ENCODE results near the gene GNG13. TPM values are rescaled to one million over a fixed set of nuclear protein-coding genes. Genes with fewer than 3 reads are reported as not detected.
"Not testable (repeated sequence)": the region's sequence is repeated elsewhere in the genome, so short reads cannot be mapped to it uniquely, and the experiment has no call there.

GNG13 gene
- total RNA-seq, 6 experiments from 2014 or later = not detected

GRCh38 chr16:824194-824593 is 23.7 kb upstream of the GNG13 start:
- no peak overlapping the region for H3K27ac Mint-ChIP-seq
- no peak for TF ChIP-seq CTCF (IDR thresholded peaks at IDR 0.05)
- no peak for DNase-seq
- peaks cover 7% of the 10 kb centered on the region for H3K4me1 Mint-ChIP-seq (ENCODE audit: low read depth)
- peaks cover 20% of the 10 kb centered on the region for H3K27me3 Mint-ChIP-seq (ENCODE audit: insufficient read depth)
- 0 out of 2 replicates have a peak, but pooled peaks cover 4% of the 10 kb centered on the region for H3K36me3 Mint-ChIP-seq (ENCODE audit: low read depth)
- peaks cover 10% of the 10 kb centered on the region; the same call in 1 of the 2 replicates for H3K9me3 Mint-ChIP-seq
- H3K4me3 Mint-ChIP-seq = no peak overlapping the region

DNA sequence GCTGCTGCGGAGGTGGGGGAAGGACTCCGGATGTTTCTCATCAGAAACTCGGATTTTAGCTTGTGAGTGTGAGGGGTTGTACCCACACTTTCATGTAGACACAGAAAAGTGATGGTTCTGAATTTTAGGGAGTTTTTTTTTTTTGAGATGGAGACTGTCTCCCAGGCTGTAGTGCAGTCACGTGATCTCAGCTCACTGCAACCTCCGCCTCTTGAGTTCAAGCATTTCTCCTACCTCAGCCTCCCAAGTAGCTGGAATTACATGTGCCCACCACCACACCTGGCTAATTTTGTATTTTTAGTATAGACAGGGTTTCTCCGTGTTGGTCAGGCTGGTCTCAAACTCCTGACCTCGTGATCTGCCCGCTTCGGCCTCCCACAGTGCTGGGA is 22.4 kb upstream of the GNG13 start:
- H3K27ac Mint-ChIP-seq = no peak overlapping the region
- H3K9me3 Mint-ChIP-seq = peaks cover 10% of the 10 kb centered on the region; the same call in 1 of the 2 replicates
- TF ChIP-seq CTCF (IDR thresholded peaks at IDR 0.05) = no peak
- H3K4me3 Mint-ChIP-seq = no peak overlapping the region
- H3K4me1 Mint-ChIP-seq (ENCODE audit: low read depth) = peaks cover 7% of the 10 kb centered on the region
- H3K36me3 Mint-ChIP-seq (ENCODE audit: low read depth) = 0 out of 2 replicates have a peak, but pooled peaks cover 4% of the 10 kb centered on the region
- peaks cover 19% of the 10 kb centered on the region for H3K27me3 Mint-ChIP-seq (ENCODE audit: insufficient read depth)
- DNase-seq = no peak

DNA sequence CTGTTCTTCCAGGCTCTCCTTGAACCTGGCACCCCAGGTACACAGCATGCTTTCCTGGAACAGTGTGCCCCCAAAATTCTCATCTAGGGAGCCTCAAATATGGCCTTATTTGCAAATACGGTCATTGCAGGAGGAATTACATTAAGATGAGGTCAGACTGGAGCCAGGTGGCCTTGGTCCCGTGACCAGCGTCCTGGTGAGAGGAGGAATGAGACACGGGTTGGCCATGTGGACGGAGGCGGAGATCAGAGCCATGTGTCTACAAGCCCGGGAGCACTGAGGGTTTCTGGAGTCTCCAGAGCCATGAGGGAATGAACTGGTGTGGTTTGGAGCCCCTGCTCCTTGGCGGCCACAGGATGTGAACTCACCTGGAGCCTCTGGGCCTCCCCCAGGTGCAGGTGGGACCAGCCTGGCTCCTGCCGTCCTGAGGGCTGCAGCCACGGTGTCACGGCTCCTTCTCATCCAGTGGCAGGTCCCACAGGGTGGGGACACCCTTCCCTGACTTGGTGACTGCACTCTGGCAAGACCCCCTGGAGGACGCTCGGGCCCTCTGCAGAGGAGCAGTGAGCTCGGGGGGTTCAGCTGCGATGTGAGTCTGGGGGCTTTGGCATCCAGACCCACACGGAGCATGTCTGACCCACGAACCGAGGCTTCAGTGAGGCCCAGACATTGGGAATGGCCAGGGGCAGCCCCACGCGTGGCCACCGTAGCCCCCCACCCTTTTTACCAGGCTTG is 21.8 kb upstream of the GNG13 start:
- no peak for DNase-seq
- peaks cover 10% of the 10 kb centered on the region; the same call in 1 of the 2 replicates for H3K9me3 Mint-ChIP-seq
- H3K36me3 Mint-ChIP-seq (ENCODE audit: low read depth) = 0 out of 2 replicates have a peak, but pooled peaks cover 4% of the 10 kb centered on the region
- no peak overlapping the region for H3K27ac Mint-ChIP-seq
- H3K27me3 Mint-ChIP-seq (ENCODE audit: insufficient read depth) = peaks cover 17% of the 10 kb centered on the region
- H3K4me3 Mint-ChIP-seq = no peak overlapping the region
- H3K4me1 Mint-ChIP-seq (ENCODE audit: low read depth) = peaks cover 7% of the 10 kb centered on the region
- no peak for TF ChIP-seq CTCF (IDR thresholded peaks at IDR 0.05)

DNA sequence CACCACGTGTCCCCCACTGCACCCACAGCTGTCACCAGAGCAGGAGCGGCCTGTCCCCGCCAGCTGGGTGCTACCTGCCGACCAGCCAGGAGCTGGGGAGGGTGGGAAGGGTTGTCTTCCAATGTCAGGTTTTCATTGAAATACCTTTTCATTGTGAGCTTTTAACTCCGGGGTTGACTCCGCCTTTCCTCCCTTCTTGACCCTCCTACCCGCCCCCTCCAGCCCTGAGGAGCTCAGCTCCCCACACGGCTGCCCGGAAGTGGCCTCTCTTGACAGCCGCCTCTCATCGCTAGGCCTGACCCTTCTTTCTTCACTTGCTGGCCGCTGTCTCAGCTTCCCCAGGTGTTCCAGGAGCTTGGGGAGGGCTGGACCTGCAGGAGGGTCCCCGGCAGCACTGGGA is 21.2 kb upstream of the GNG13 start:
- peaks cover 17% of the 10 kb centered on the region for H3K27me3 Mint-ChIP-seq (ENCODE audit: insufficient read depth)

GRCh38 chr16:820748-821147 is 20.2 kb upstream of the GNG13 start:
- H3K4me3 Mint-ChIP-seq = no peak overlapping the region

More for the DNA sequence above, 21.2 kb upstream of the GNG13 start:
- DNase-seq = no peak
- H3K27ac Mint-ChIP-seq = no peak overlapping the region
- peaks cover 7% of the 10 kb centered on the region for H3K4me1 Mint-ChIP-seq (ENCODE audit: low read depth)
- H3K36me3 Mint-ChIP-seq (ENCODE audit: low read depth) = 0 out of 2 replicates have a peak, but pooled peaks cover 4% of the 10 kb centered on the region
- H3K9me3 Mint-ChIP-seq = peaks cover 10% of the 10 kb centered on the region; the same call in 1 of the 2 replicates
- no peak for TF ChIP-seq CTCF (IDR thresholded peaks at IDR 0.05)
- H3K4me3 Mint-ChIP-seq = no peak overlapping the region

DNA sequence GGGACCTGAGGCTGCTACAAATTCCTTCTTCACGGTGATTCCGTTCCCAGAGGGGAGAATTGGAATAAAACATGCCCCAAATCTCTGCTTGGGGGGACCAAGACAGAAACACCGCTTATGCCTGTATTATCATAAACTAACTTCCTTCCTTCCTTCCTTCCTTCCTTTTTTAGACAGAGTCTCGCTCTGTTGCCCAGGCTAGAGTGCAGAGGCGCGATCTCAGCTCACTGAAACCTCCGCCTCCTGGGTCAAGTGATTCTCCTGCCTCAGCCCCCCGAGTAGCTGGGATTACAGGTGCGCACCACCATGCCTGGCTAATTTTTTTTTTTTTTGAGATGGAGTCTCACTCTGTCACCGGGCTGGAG is 19.5 kb upstream of the GNG13 start:
- H3K9me3 Mint-ChIP-seq; H3K4me1 Mint-ChIP-seq (ENCODE audit: low read depth); DNase-seq; H3K4me3 Mint-ChIP-seq; H3K36me3 Mint-ChIP-seq (ENCODE audit: low read depth); H3K27me3 Mint-ChIP-seq (ENCODE audit: insufficient read depth); H3K27ac Mint-ChIP-seq: not testable (repeated sequence)

More at GRCh38 chr16:820748-821147, 20.2 kb upstream of the GNG13 start:
- peaks cover 7% of the 10 kb centered on the region for H3K4me1 Mint-ChIP-seq (ENCODE audit: low read depth)
- no peak for TF ChIP-seq CTCF (IDR thresholded peaks at IDR 0.05)
- H3K27ac Mint-ChIP-seq = no peak overlapping the region
- H3K9me3 Mint-ChIP-seq = peaks cover 10% of the 10 kb centered on the region; the same call in 1 of the 2 replicates
- H3K36me3 Mint-ChIP-seq (ENCODE audit: low read depth) = 0 out of 2 replicates have a peak, but pooled peaks cover 4% of the 10 kb centered on the region
- peaks cover 10% of the 10 kb centered on the region for H3K27me3 Mint-ChIP-seq (ENCODE audit: insufficient read depth)
- no peak for DNase-seq

Measured in HFFc6 (cell line).